HUES64 (cell line): ENCODE results near the gene ADGRB2.

Experiments used
- H3K27ac ChIP-seq: 2 replicates; pipeline ENCODE4 v1.7.0; 2013; ENCODE audit warnings: low read depth, low read length, inconsistent platforms
- H3K27me3 ChIP-seq: 2 replicates; pipeline ENCODE4 v1.6.1; 2013; ENCODE audit warnings: mild to moderate bottlenecking, low read length; ENCODE audit not compliant: insufficient read depth
- H3K36me3 ChIP-seq: 2 replicates; pipeline ENCODE4 v1.6.1; 2013; ENCODE audit warnings: mild to moderate bottlenecking, low read length; ENCODE audit not compliant: insufficient read depth
- H3K4me1 ChIP-seq: 2 replicates; pipeline ENCODE4 v1.6.1; 2013; ENCODE audit warnings: mild to moderate bottlenecking, low read length, moderate library complexity; ENCODE audit not compliant: insufficient read depth
- H3K4me3 ChIP-seq: 2 replicates; pipeline ENCODE4 v1.5.1; 2013; ENCODE audit warnings: mild to moderate bottlenecking, low read length, moderate library complexity
- H3K9ac ChIP-seq: 2 replicates; pipeline ENCODE4 v1.6.1; 2013; ENCODE audit warnings: mild to moderate bottlenecking, low read depth, low read length
- H3K9me3 ChIP-seq: 2 replicates; pipeline ENCODE4 v1.6.1; 2013; ENCODE audit warnings: low read depth, low read length; ENCODE audit not compliant: insufficient read depth
- WGBS: fragments of 150-250, 120-280 bp; methylation state at CpG from one replicate; pipeline ENCODE4 v1.1.7; 2013; ENCODE audit warnings: missing lambda C conversion rate; 5-methylcytosine and 5-hydroxymethylcytosine counted together

ADGRB2 gene

GRCh38 chr1:31771891-31772668 is 7.9 kb upstream of the ADGRB2 start:
- no peak overlapping the region for H3K9ac ChIP-seq
- no peaks in the 10 kb centered on the region for H3K9me3 ChIP-seq
- H3K4me3 ChIP-seq, result peak overlapping the region; percentile 45
- H3K4me1 ChIP-seq, result peaks cover 11% of the 10 kb centered on the region; the same call in 1 of the 2 replicates
- no peaks in the 10 kb centered on the region for H3K36me3 ChIP-seq
- H3K27ac ChIP-seq, result no peak overlapping the region
- WGBS, result 7% methylated on average over 68 of the region's 68 CpGs
- H3K27me3 ChIP-seq, result peaks cover 68% of the 10 kb centered on the region

GRCh38 chr1:31769720-31770390 is 5.7 kb upstream of the ADGRB2 start:
- WGBS, result 55% methylated on average over 12 of the region's 12 CpGs
- Histone ChIP-seq H3K9ac (no peak overlapping the region), H3K27me3 (peaks cover 54% of the 10 kb centered on the region)

GRCh38 chr1:31768939-31769704 is 5.0 kb upstream of the ADGRB2 start:
- 80% methylated on average over 5 of the region's 5 CpGs for whole genome bisulfite sequencing
- H3K4me1 ChIP-seq, result peaks cover 9% of the 10 kb centered on the region; the same call in 1 of the 2 replicates
- no peaks in the 10 kb centered on the region for H3K9me3 ChIP-seq
- H3K9ac ChIP-seq, result no peak overlapping the region
- H3K4me3 ChIP-seq, result no peak overlapping the region
- H3K36me3 ChIP-seq, result no peaks in the 10 kb centered on the region
- H3K27ac ChIP-seq, result no peak overlapping the region
- H3K27me3 ChIP-seq, result peaks cover 52% of the 10 kb centered on the region

More at GRCh38 chr1:31769720-31770390, 5.7 kb upstream of the ADGRB2 start:
- H3K4me3 ChIP-seq, result no peak overlapping the region
- H3K9me3 ChIP-seq, result no peaks in the 10 kb centered on the region
- peaks cover 9% of the 10 kb centered on the region; the same call in 1 of the 2 replicates for H3K4me1 ChIP-seq
- H3K36me3 ChIP-seq, result no peaks in the 10 kb centered on the region
- no peak overlapping the region for H3K27ac ChIP-seq

GRCh38 chr1:31768407-31768907 is 4.3 kb upstream of the ADGRB2 start:
- H3K36me3 ChIP-seq, result no peaks in the 10 kb centered on the region
- no peak overlapping the region for H3K4me3 ChIP-seq
- no peak overlapping the region for H3K9ac ChIP-seq
- peaks cover 50% of the 10 kb centered on the region for H3K27me3 ChIP-seq
- H3K9me3 ChIP-seq, result no peaks in the 10 kb centered on the region
- peaks cover 9% of the 10 kb centered on the region; the same call in 1 of the 2 replicates for H3K4me1 ChIP-seq
- no peak overlapping the region for H3K27ac ChIP-seq
- 65% methylated on average over 2 of the region's 2 CpGs for WGBS

- H3K27ac ChIP-seq, result no peak overlapping the region
- 81% methylated on average over 7 of the region's 7 CpGs for WGBS
- H3K4me1 ChIP-seq, result peaks cover 10% of the 10 kb centered on the region; the same call in 1 of the 2 replicates
- no peak overlapping the region for H3K4me3 ChIP-seq
- peaks cover 49% of the 10 kb centered on the region for H3K27me3 ChIP-seq
- no peaks in the 10 kb centered on the region for H3K36me3 ChIP-seq
- H3K9ac ChIP-seq, result no peak overlapping the region
- no peaks in the 10 kb centered on the region for H3K9me3 ChIP-seq
Measured at GRCh38 chr1:31767225-31767624, 3.1 kb upstream of the ADGRB2 start.

GRCh38 chr1:31765516-31765915 is 1.4 kb upstream of the ADGRB2 start:
- Histone ChIP-seq H3K27me3 (peaks cover 41% of the 10 kb centered on the region), H3K4me1 (peaks cover 21% of the 10 kb centered on the region), H3K4me3 (no peak overlapping the region), H3K9me3 (no peaks in the 10 kb centered on the region), H3K27ac (no peak overlapping the region), H3K9ac (no peak overlapping the region), H3K36me3 (no peaks in the 10 kb centered on the region)
- 80% methylated on average over 4 of the region's 6 CpGs for WGBS

GRCh38 chr1:31765041-31765467 is 914 bp upstream of the ADGRB2 start:
- Histone ChIP-seq H3K9me3 (no peaks in the 10 kb centered on the region), H3K4me1 (peaks cover 21% of the 10 kb centered on the region), H3K27me3 (peaks cover 36% of the 10 kb centered on the region), H3K4me3 (no peak overlapping the region), H3K27ac (no peak overlapping the region), H3K36me3 (no peaks in the 10 kb centered on the region), H3K9ac (no peak overlapping the region)
- 51% methylated on average over 5 of the region's 5 CpGs for WGBS

- Histone ChIP-seq H3K27ac (no peak overlapping the region), H3K9ac (no peak overlapping the region), H3K27me3 (peaks cover 33% of the 10 kb centered on the region), H3K9me3 (no peaks in the 10 kb centered on the region), H3K4me3 (peak overlapping the region; percentile 59), H3K36me3 (no peaks in the 10 kb centered on the region), H3K4me1 (peaks cover 26% of the 10 kb centered on the region)
- under 1% methylated on average over 93 of the region's 93 CpGs for WGBS
Measured at GRCh38 chr1:31763671-31764311, 349 bp downstream of the ADGRB2 start.

- WGBS, result under 1% methylated on average over 60 of the region's 60 CpGs
- Histone ChIP-seq H3K4me1 (peaks cover 28% of the 10 kb centered on the region), H3K4me3 (peak overlapping the region; percentile 59), H3K9me3 (no peaks in the 10 kb centered on the region), H3K27ac (no peak overlapping the region), H3K9ac (no peak overlapping the region), H3K27me3 (peaks cover 33% of the 10 kb centered on the region), H3K36me3 (no peaks in the 10 kb centered on the region)
Measured at GRCh38 chr1:31762726-31763670, 1.1 kb downstream of the ADGRB2 start.

GRCh38 chr1:31762323-31762722 is 1.8 kb downstream of the ADGRB2 start:
- Histone ChIP-seq H3K27ac (no peak overlapping the region), H3K4me3 (no peak overlapping the region), H3K27me3 (peaks cover 33% of the 10 kb centered on the region), H3K4me1 (peaks cover 28% of the 10 kb centered on the region), H3K9me3 (no peaks in the 10 kb centered on the region), H3K9ac (no peak overlapping the region), H3K36me3 (no peaks in the 10 kb centered on the region)
- WGBS, result 29% methylated on average over 7 of the region's 7 CpGs
